Panc1 (cell line): ENCODE measurements around the gene CSNK1G1.

Experiments used
- POLR2AphosphoS5 ChIP-seq: IDR thresholded peaks from 2 replicates; pipeline ENCODE4 v1.6.1; 2012; ENCODE audit warnings: mild to moderate bottlenecking, low read depth, low read length, moderate library complexity
- REST ChIP-seq, 2 experiments: IDR thresholded peaks; 2 replicates each; pipeline ENCODE4 v1.6.1; 2011 to 2012; ENCODE audit warnings: low read depth in 2 of 2, control low read depth in 1 of 2, low read length in 1 of 2, mild to moderate bottlenecking in 1 of 2, moderate library complexity in 1 of 2; ENCODE audit not compliant: insufficient read depth in 1 of 2
- SIN3A ChIP-seq: IDR thresholded peaks from 2 replicates; pipeline ENCODE4 v1.6.1; 2012; ENCODE audit warnings: low read depth, mild to moderate bottlenecking, low read length, moderate library complexity, borderline replicate concordance; ENCODE audit not compliant: insufficient read depth
- TCF7L2 ChIP-seq: IDR thresholded peaks from 2 replicates; pipeline ENCODE4 v1.6.1; 2011; ENCODE audit warnings: mild to moderate bottlenecking, low read depth, low read length, inconsistent platforms
- TF ChIP-seq, protein P1 (sequence below): fragments of 450-650 bp; IDR thresholded peaks from 2 replicates; pipeline ENCODE4 v1.5.1; 2017; ENCODE audit warnings: mild to moderate bottlenecking

- TF ChIP-seq, protein P1, sequence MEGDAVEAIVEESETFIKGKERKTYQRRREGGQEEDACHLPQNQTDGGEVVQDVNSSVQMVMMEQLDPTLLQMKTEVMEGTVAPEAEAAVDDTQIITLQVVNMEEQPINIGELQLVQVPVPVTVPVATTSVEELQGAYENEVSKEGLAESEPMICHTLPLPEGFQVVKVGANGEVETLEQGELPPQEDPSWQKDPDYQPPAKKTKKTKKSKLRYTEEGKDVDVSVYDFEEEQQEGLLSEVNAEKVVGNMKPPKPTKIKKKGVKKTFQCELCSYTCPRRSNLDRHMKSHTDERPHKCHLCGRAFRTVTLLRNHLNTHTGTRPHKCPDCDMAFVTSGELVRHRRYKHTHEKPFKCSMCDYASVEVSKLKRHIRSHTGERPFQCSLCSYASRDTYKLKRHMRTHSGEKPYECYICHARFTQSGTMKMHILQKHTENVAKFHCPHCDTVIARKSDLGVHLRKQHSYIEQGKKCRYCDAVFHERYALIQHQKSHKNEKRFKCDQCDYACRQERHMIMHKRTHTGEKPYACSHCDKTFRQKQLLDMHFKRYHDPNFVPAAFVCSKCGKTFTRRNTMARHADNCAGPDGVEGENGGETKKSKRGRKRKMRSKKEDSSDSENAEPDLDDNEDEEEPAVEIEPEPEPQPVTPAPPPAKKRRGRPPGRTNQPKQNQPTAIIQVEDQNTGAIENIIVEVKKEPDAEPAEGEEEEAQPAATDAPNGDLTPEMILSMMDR = no peak
- TF ChIP-seq POLR2AphosphoS5 = no peak
- TF ChIP-seq REST (IDR thresholded peaks at IDR 0.05; ENCODE audit: insufficient read depth in 1 of 2, low read depth in 2 of 2, low read length in 1 of 2) = no peak
- TF ChIP-seq TCF7L2 = no peak
- TF ChIP-seq SIN3A = no peak
These were observed 12.1 kb downstream of the CSNK1G1 start for GRCh38 chr15:64343841-64344240.
